OCI-LY7 (cell line): ENCODE data around the gene KNCN. TPM values are rescaled to one million over a fixed set of nuclear protein-coding genes. Genes with fewer than 3 reads are reported as not detected.

Source experiments
- BruUV-seq: library from RNA; stranded (reverse); fragments of 400-500 nt; replicated peaks from 2 replicates; lab custom pipeline; 2021; lab: Mats Ljungman, UMichigan
- CTCF ChIA-PET: fragments of 300-600 bp; sonication (Branson Sonifier 250); formaldehyde crosslinking; loops from one replicate; lab custom pipeline; 2022; ENCODE audit warnings: antibody characterized with exemption; ENCODE audit not compliant: unreplicated experiment; lab: Charles Lee
- POLR2A ChIA-PET: fragments of 300-600 bp; sonication (Branson Sonifier 250); formaldehyde crosslinking; loops from one replicate; lab custom pipeline; 2022; ENCODE audit warnings: antibody characterized with exemption; lab: Charles Lee
- DNase-seq: peaks from one replicate; pipeline ENCODE4 v3.0.0-alpha.2; 2015; ENCODE audit warnings: low spot score
- H2AFZ ChIP-seq: fragments of 200-600 bp; sonication (generic), shearing (Covaris generic); 2 replicates; pipeline ENCODE4 v1.6.1; 2014; ENCODE audit warnings: mild to moderate bottlenecking, antibody characterized with exemption, low read length, moderate library complexity
- H3K27ac ChIP-seq: fragments of 200-600 bp; sonication (generic); 2 replicates; pipeline ENCODE4 v1.5.1; 2014; ENCODE audit warnings: mixed run types, low read depth, mild to moderate bottlenecking, moderate library complexity, low read length, inconsistent platforms; ENCODE audit not compliant: poor library complexity, severe bottlenecking
- H3K36me3 ChIP-seq: fragments of 200-600 bp; sonication (generic); 2 replicates; pipeline ENCODE4 v1.6.1; 2014; ENCODE audit warnings: mild to moderate bottlenecking, antibody characterized with exemption, low read length, moderate library complexity, mixed read lengths; ENCODE audit not compliant: insufficient read depth
- H3K4me1 ChIP-seq: fragments of 200-600 bp; sonication (generic); 2 replicates; pipeline ENCODE4 v1.5.1; 2014; ENCODE audit warnings: mild to moderate bottlenecking, low read length; ENCODE audit not compliant: insufficient read depth, poor library complexity, severe bottlenecking
- H3K4me2 ChIP-seq: fragments of 200-600 bp; sonication (generic); 2 replicates; pipeline ENCODE4 v1.6.1; 2014; ENCODE audit warnings: mild to moderate bottlenecking, low read length
- H3K4me3 ChIP-seq: fragments of 200-600 bp; sonication (generic); 2 replicates; pipeline ENCODE4 v1.5.1; 2014; ENCODE audit warnings: mild to moderate bottlenecking, low read depth, low read length; ENCODE audit not compliant: poor library complexity, severe bottlenecking
- H3K79me2 ChIP-seq: fragments of 200-600 bp; sonication (generic); 2 replicates; pipeline ENCODE4 v1.6.1; 2016; ENCODE audit warnings: low read depth, mild to moderate bottlenecking, low read length, moderate library complexity, mixed read lengths; ENCODE audit not compliant: insufficient read depth
- H3K9me2 ChIP-seq: fragments of 200-600 bp; sonication (generic); 2 replicates; pipeline ENCODE4 v1.6.1; 2016; ENCODE audit warnings: mild to moderate bottlenecking, low read length, mixed read lengths; ENCODE audit not compliant: insufficient read depth
- H3K9me3 ChIP-seq: fragments of 200-600 bp; sonication (generic); 2 replicates; pipeline ENCODE4 v1.6.1; 2014; ENCODE audit warnings: mild to moderate bottlenecking, mixed run types, low read length, mixed read lengths
- H4K20me1 ChIP-seq: fragments of 200-600 bp; sonication (generic); 2 replicates; pipeline ENCODE4 v1.6.1; 2014; ENCODE audit warnings: mild to moderate bottlenecking, antibody characterized with exemption, low read length, moderate library complexity, mixed read lengths; ENCODE audit not compliant: insufficient read depth
- CTCF ChIP-seq: fragments of 200-600 bp; sonication (generic); conservative IDR thresholded peaks from 2 replicates; pipeline ENCODE4 v1.5.1; 2014; ENCODE audit warnings: mild to moderate bottlenecking, antibody characterized with exemption, low read length, moderate library complexity, mixed read lengths
- EZH2phosphoT487 ChIP-seq: fragments of 200-600 bp; sonication (generic); IDR thresholded peaks from 2 replicates; pipeline ENCODE4 v1.6.1; 2018; ENCODE audit warnings: low read depth, borderline replicate concordance, mild to moderate bottlenecking, mixed run types, antibody characterized with exemption, low read length, moderate library complexity, mixed read lengths
- intact Hi-C: fragments of 100-400 bp; cut with micrococcal nuclease; formaldehyde crosslinking; loops from one replicate; pipeline ENCODE4 v1.10.0; 2022; ENCODE audit not compliant: unreplicated experiment
- total RNA-seq, 2 experiments: library from RNA; depleted of rRNA in 1 of 2; stranded (reverse); fragments of >200 nt in 1 of 2; shearing (Covaris generic) in 1 of 2; gene quantifications; 2 replicates each; pipeline ENCODE4 v1.2.3, GENCODE V29; 2014 to 2022

KNCN gene
- total RNA-seq, 2 experiments from 2014 or later = not detected

GRCh38 chr1:46569884-46570725, 18.7 kb upstream of the KNCN start:
- Histone ChIP-seq H3K36me3 (no peaks in the 10 kb centered on the region), H3K4me3 (no peak overlapping the region), H3K9me2 (no peaks in the 10 kb centered on the region), H3K79me2 (no peaks in the 10 kb centered on the region), H2AFZ (no peak overlapping the region), H3K9me3 (no peaks in the 10 kb centered on the region), H3K4me2 (no peak overlapping the region), H3K27ac (no peak overlapping the region), H3K4me1 (no peaks in the 10 kb centered on the region), H4K20me1 (no peaks in the 10 kb centered on the region)
- ChIA-PET CTCF (no interaction called here), POLR2A (no interaction called here)
- no peak for DNase-seq
- BruUV-seq = no TSS peak
- intact Hi-C loops = no loop called here
- TF ChIP-seq EZH2phosphoT487 (no peak), CTCF (no peak)

GRCh38 chr1:46569116-46569515, 17.7 kb upstream of the KNCN start:
- Histone ChIP-seq H3K9me2 (no peaks in the 10 kb centered on the region), H2AFZ (no peak overlapping the region), H3K4me1 (no peaks in the 10 kb centered on the region), H3K4me2 (no peak overlapping the region), H3K9me3 (no peaks in the 10 kb centered on the region), H3K27ac (no peak overlapping the region), H3K36me3 (no peaks in the 10 kb centered on the region), H3K79me2 (no peaks in the 10 kb centered on the region), H4K20me1 (no peaks in the 10 kb centered on the region), H3K4me3 (no peak overlapping the region)
- ChIA-PET CTCF (no interaction called here), POLR2A (interaction anchor here (0.6 kb wide), 2 partner anchors 89 to 1830 kb away, joined by 3 read pairs; partner anchors contain the start of gene KIF2C)
- BruUV-seq = no TSS peak
- TF ChIP-seq EZH2phosphoT487 (no peak), CTCF (no peak)
- DNase-seq = no peak
- intact Hi-C loops = no loop called here

- Histone ChIP-seq H3K9me2 (no peaks in the 10 kb centered on the region), H2AFZ (no peak overlapping the region), H3K27ac (no peak overlapping the region), H3K9me3 (no peaks in the 10 kb centered on the region), H3K36me3 (no peaks in the 10 kb centered on the region), H3K79me2 (no peaks in the 10 kb centered on the region), H3K4me1 (no peaks in the 10 kb centered on the region), H3K4me2 (no peak overlapping the region), H4K20me1 (no peaks in the 10 kb centered on the region), H3K4me3 (no peak overlapping the region)
- ChIA-PET CTCF (no interaction called here), POLR2A (interaction anchor here (0.6 kb wide), 2 partner anchors 90 to 1829 kb away, joined by 3 read pairs; partner anchors contain the start of gene KIF2C)
- intact Hi-C loops = no loop called here
- TF ChIP-seq CTCF = no peak
- no peak for TF ChIP-seq EZH2phosphoT487
- no peak for DNase-seq
- no TSS peak for BruUV-seq
Observed at GRCh38 chr1:46568461-46568891, 17.0 kb upstream of the KNCN start.
